Measurements from ENCODE around the gene PLXNA4. TPM values are rescaled to one million over a fixed set of nuclear protein-coding genes. Genes with fewer than 3 reads are reported as not detected.

Gene PLXNA4
- polyA plus RNA-seq, 1 donor (not counting 4 experiments of a cell fraction or from before 2014, with no cell fraction given), result 0.01 TPM

- DNase-seq (ENCODE audit: low read depth, low spot score) (no peak), FAIRE-seq (no peak)
- Histone ChIP-seq H3K4me2 (ENCODE audit: control insufficient read depth, extremely low read depth, insufficient read depth, low read depth, low read length) (no peak overlapping the region), H3K9me1 (ENCODE audit: control insufficient read depth, extremely low read depth, insufficient read depth, low read length) (no peaks in the 10 kb centered on the region), H3K4me3 (ENCODE audit: control insufficient read depth in 2 of 3, extremely low read depth in 1 of 3, insufficient read depth in 2 of 3, low read depth in 1 of 3, low read length in 3 of 3) (no peak overlapping the region), H2AFZ (ENCODE audit: control insufficient read depth, low read length) (no peak overlapping the region), H3K9ac (ENCODE audit: control insufficient read depth, extremely low read depth, insufficient read depth, low read length) (no peak overlapping the region), H4K20me1 (ENCODE audit: control insufficient read depth, extremely low read depth, insufficient read depth, low read length) (no peaks in the 10 kb centered on the region), H3K4me1 (ENCODE audit: control insufficient read depth, extremely low read depth, insufficient read depth, low read length) (peaks cover 12% of the 10 kb centered on the region), H3K9me3 (ENCODE audit: control insufficient read depth, low read depth, low read length) (no peaks in the 10 kb centered on the region), H3K36me3 (ENCODE audit: control insufficient read depth in 2 of 2, extremely low read depth in 1 of 2, insufficient read depth in 2 of 2, low read length in 2 of 2) (no peaks in the 10 kb centered on the region), H3K79me2 (ENCODE audit: control insufficient read depth, insufficient read depth, low read length) (no peaks in the 10 kb centered on the region), H3K27me3 (ENCODE audit: control insufficient read depth, extremely low read depth, insufficient read depth, low read length) (no peaks in the 10 kb centered on the region), H3K27ac (ENCODE audit: control insufficient read depth, insufficient read depth, low read length) (no peak overlapping the region)
- TF ChIP-seq CTCF (optimal IDR thresholded peaks at IDR 0.05 in 1 of 3, IDR thresholded peaks at IDR 0.05 in 1 of 3, conservative IDR thresholded peaks at IDR 0.05 in 1 of 3; ENCODE audit: extremely low read depth in 1 of 3, insufficient read depth in 2 of 3, low read length in 3 of 3), result no peak
- TF ChIP-seq EZH2 (IDR thresholded peaks at IDR 0.05; ENCODE audit: low read length), result no peak
- dilution Hi-C loops (cut with MboI; ENCODE audit: extremely low pct_ligation_motif_present, low sequenced_read_pairs), result no loop called here
Measured at GRCh38 chr7:132240821-132241422, 335.3 kb downstream of the PLXNA4 start.

GRCh38 chr7:132240262-132240661 lies 336.0 kb downstream of the PLXNA4 start:
- Histone ChIP-seq H3K79me2 (ENCODE audit: control insufficient read depth, insufficient read depth, low read length) (no peaks in the 10 kb centered on the region), H3K27ac (ENCODE audit: control insufficient read depth, insufficient read depth, low read length) (no peak overlapping the region), H3K9me3 (ENCODE audit: control insufficient read depth, low read depth, low read length) (no peaks in the 10 kb centered on the region), H3K9me1 (ENCODE audit: control insufficient read depth, extremely low read depth, insufficient read depth, low read length) (no peaks in the 10 kb centered on the region), H3K4me2 (ENCODE audit: control insufficient read depth, extremely low read depth, insufficient read depth, low read depth, low read length) (no peak overlapping the region), H3K27me3 (ENCODE audit: control insufficient read depth, extremely low read depth, insufficient read depth, low read length) (no peaks in the 10 kb centered on the region), H3K36me3 (ENCODE audit: control insufficient read depth in 2 of 2, extremely low read depth in 1 of 2, insufficient read depth in 2 of 2, low read length in 2 of 2) (no peaks in the 10 kb centered on the region), H3K4me3 (ENCODE audit: control insufficient read depth in 2 of 3, extremely low read depth in 1 of 3, insufficient read depth in 2 of 3, low read depth in 1 of 3, low read length in 3 of 3) (no peak overlapping the region), H2AFZ (ENCODE audit: control insufficient read depth, low read length) (no peak overlapping the region), H3K9ac (ENCODE audit: control insufficient read depth, extremely low read depth, insufficient read depth, low read length) (no peak overlapping the region), H4K20me1 (ENCODE audit: control insufficient read depth, extremely low read depth, insufficient read depth, low read length) (no peaks in the 10 kb centered on the region), H3K4me1 (ENCODE audit: control insufficient read depth, extremely low read depth, insufficient read depth, low read length) (peaks cover 12% of the 10 kb centered on the region)
- TF ChIP-seq EZH2 (IDR thresholded peaks at IDR 0.05; ENCODE audit: low read length), result no peak
- TF ChIP-seq CTCF (optimal IDR thresholded peaks at IDR 0.05 in 1 of 3, IDR thresholded peaks at IDR 0.05 in 1 of 3, conservative IDR thresholded peaks at IDR 0.05 in 1 of 3; ENCODE audit: extremely low read depth in 1 of 3, insufficient read depth in 2 of 3, low read length in 3 of 3), result no peak
- dilution Hi-C loops (cut with MboI; ENCODE audit: extremely low pct_ligation_motif_present, low sequenced_read_pairs), result no loop called here
- FAIRE-seq, result no peak
- no peak for DNase-seq (ENCODE audit: low read depth, low spot score)

All from keratinocyte (primary cell).